Fibroblast of skin of left quadriceps (primary cell): ENCODE results near the gene CD96.
A peak's percentile ranks its signal among the peaks of the same experiment; 100 is the strongest.
"Not testable (repeated sequence)": the region's sequence is repeated elsewhere in the genome, so short reads cannot be mapped to it uniquely, and the experiment has no call there.

ENCODE experiments used
- DNase-seq, 2 experiments: peaks; one replicate each; pipeline ENCODE4 v3.0.0-alpha.2; 2013; ENCODE audit warnings: low read depth in 2 of 2

CD96 gene

GRCh38 chr3:111672461-111672860 is 130.5 kb downstream of the CD96 start:
- DNase-seq: not testable (repeated sequence)

GRCh38 chr3:111675846-111676210 is 133.8 kb downstream of the CD96 start:
- no peak for DNase-seq

- DNase-seq: no peak
Measured at GRCh38 chr3:111676211-111677006, 134.4 kb downstream of the CD96 start.

- DNase-seq: no peak
Measured at GRCh38 chr3:111677007-111677392, 135.0 kb downstream of the CD96 start.

GRCh38 chr3:111681661-111682426 is 139.8 kb downstream of the CD96 start:
- no peak for DNase-seq

GRCh38 chr3:111684640-111685039 is 142.6 kb downstream of the CD96 start:
- no peak for DNase-seq

GRCh38 chr3:111688190-111688800 is 146.3 kb downstream of the CD96 start:
- DNase-seq: no peak

- DNase-seq: peak in 1 of 2 experiments; percentile 26
Measured at GRCh38 chr3:111690242-111690641, 148.2 kb downstream of the CD96 start.

GRCh38 chr3:111691293-111691909 is 149.4 kb downstream of the CD96 start:
- peak in 1 of 2 experiments; percentile 32 for DNase-seq

- DNase-seq: no peak
Measured at GRCh38 chr3:111692593-111693552, 150.9 kb downstream of the CD96 start.

- DNase-seq: no peak
Measured at GRCh38 chr3:111694471-111694870, 152.5 kb downstream of the CD96 start.

- peak; percentile 74 for DNase-seq
Measured at GRCh38 chr3:111695636-111696117, 153.7 kb downstream of the CD96 start.

- no peak for DNase-seq
Measured at GRCh38 chr3:111700054-111700453, 158.1 kb downstream of the CD96 start.

- DNase-seq: no peak
Measured at GRCh38 chr3:111701292-111701906, 159.4 kb downstream of the CD96 start.
